ENCODE results near the gene PCDHA8.
"Not testable (repeated sequence)": the region's sequence is repeated elsewhere in the genome, so short reads cannot be mapped to it uniquely, and the experiment has no call there.

Gene PCDHA8

DNA sequence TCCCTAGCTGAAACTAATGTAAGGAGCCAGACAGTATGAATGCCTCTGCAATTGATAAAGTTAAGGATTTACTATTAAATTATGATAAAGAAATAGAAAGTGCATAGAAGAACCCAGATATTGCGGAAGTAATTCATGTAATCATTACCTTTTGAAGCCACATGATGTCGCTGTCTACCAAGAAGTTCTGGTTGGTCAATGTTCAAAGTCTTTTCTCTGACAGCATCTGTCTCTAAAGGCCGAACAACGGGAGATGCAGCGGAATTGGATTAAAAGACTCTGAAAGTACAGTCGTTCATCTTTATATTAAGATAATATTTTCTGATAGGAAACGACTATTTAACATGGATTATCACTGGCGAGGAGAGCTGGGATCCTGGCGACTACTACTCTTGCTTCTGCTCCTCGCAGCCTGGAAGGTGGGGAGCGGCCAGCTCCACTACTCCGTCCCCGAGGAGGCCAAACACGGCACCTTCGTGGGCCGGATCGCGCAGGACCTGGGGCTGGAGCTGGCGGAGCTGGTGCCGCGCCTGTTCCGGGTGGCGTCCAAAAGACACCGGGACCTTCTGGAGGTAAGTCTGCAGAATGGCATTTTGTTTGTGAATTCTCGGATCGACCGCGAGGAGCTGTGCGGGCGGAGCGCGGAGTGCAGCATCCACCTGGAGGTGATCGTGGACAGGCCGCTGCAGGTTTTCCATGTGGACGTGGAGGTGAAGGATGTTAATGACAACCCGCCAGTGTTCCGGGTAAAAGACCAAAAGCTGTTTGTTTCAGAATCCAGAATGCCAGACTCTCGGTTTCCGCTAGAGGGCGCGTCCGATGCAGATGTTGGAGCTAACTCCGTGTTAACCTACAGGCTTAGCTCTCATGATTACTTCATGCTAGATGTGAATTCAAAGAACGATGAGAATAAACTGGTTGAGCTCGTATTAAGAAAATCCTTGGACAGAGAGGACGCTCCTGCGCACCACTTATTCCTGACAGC is at the start of gene PCDHA8:
PCDHA8 (plus strand) TSS at position 210 of the 985 bp plus-strand sequence; CDS start at position 345, 135 bp downstream.
- DNase-seq: peak; percentile 40

- DNase-seq: peak; percentile 27
Observed at GRCh38 chr5:140794595-140795258, 46.3 kb upstream of the PCDHA8 start, which contains the start of gene PCDHA2. Gene PCDHA2, plus strand, starts transcription at chr5:140794852.

DNA sequence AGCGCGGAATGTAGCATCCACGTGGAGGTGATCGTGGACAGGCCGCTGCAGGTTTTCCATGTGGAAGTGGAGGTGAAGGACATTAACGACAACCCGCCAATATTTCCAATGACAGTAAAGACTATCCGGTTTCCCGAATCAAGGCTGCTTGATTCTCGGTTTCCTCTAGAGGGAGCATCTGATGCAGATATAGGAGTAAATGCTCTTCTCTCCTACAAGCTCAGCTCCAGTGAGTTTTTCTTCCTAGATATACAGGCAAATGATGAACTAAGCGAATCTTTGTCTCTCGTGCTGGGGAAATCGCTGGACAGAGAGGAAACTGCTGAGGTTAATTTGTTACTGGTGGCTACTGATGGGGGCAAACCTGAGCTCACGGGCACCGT is 45.7 kb upstream of the PCDHA8 start:
- peak; percentile 7 for DNase-seq

DNA sequence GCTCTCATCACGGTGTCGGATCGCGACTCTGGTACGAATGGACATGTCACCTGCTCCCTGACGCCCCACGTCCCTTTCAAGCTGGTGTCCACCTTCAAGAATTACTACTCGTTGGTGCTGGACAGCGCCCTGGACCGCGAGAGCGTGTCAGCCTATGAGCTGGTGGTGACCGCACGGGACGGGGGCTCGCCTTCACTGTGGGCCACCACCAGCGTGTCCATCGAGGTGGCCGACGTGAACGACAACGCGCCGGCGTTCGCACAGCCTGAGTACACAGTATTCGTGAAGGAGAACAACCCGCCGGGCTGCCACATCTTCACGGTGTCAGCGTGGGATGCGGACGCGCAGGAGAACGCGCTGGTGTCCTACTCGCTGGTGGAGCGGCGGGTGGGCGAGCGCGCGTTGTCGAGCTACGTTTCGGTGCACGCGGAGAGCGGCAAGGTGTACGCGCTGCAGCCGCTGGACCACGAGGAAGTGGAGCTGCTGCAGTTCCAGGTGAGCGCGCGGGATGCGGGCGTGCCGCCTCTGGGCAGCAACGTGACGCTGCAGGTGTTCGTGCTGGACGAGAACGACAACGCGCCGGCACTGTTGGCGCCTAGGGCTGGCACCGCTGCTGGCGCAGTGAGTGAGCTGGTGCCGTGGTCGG is 44.8 kb upstream of the PCDHA8 start:
- DNase-seq: not testable (repeated sequence)

- no peak for DNase-seq
Observed at GRCh38 chr5:140796718-140797095, 44.3 kb upstream of the PCDHA8 start.

DNA sequence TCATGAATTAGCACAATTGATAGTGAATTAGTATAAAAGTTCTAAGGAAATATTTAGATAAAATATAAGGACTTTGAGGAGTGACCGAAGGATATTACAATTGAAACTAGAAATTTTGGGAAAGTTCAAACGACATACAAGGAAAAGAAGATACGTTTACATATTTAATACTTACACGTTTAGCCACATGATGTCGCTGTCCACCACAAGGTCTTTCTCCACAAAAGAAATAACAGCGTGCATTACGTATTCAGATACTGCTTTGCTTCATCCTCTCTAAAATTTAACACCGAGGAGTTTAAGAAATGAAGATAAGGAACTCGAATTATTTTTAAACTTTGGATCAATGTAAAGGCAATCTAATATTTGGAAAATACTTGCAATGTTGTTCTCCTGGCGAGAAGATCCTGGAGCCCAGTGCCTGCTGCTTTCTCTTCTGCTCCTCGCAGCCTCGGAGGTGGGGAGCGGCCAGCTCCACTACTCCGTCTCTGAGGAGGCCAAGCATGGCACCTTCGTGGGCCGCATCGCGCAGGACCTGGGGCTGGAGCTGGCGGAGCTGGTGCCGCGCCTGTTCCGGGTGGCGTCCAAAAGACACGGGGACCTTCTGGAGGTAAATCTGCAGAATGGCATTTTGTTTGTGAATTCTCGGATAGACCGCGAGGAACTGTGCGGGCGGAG is 40.0 kb upstream of the PCDHA8 start, which contains the start of gene PCDHA3:
PCDHA3 (plus strand) TSS at position 242 of the 678 bp plus-strand sequence.
- peak; percentile 70 for DNase-seq

GRCh38 chr5:140801494-140801841 is 39.5 kb upstream of the PCDHA8 start:
- peak; percentile 46 for DNase-seq

DNA sequence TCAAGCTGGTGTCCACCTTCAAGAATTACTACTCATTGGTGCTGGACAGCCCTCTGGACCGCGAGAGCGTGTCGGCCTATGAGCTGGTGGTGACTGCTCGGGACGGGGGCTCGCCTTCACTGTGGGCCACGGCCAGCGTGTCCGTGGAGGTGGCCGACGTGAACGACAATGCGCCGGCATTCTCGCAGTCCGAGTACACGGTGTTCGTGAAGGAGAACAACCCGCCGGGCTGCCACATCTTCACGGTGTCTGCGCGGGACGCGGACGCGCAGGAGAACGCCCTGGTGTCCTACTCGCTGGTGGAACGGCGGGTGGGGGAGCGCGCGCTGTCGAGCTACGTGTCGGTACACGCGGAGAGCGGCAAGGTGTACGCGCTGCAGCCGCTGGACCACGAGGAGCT is 38.6 kb upstream of the PCDHA8 start:
- not testable (repeated sequence) for DNase-seq

- no peak for DNase-seq
Observed at GRCh38 chr5:140802781-140803271, 38.2 kb upstream of the PCDHA8 start.

DNA sequence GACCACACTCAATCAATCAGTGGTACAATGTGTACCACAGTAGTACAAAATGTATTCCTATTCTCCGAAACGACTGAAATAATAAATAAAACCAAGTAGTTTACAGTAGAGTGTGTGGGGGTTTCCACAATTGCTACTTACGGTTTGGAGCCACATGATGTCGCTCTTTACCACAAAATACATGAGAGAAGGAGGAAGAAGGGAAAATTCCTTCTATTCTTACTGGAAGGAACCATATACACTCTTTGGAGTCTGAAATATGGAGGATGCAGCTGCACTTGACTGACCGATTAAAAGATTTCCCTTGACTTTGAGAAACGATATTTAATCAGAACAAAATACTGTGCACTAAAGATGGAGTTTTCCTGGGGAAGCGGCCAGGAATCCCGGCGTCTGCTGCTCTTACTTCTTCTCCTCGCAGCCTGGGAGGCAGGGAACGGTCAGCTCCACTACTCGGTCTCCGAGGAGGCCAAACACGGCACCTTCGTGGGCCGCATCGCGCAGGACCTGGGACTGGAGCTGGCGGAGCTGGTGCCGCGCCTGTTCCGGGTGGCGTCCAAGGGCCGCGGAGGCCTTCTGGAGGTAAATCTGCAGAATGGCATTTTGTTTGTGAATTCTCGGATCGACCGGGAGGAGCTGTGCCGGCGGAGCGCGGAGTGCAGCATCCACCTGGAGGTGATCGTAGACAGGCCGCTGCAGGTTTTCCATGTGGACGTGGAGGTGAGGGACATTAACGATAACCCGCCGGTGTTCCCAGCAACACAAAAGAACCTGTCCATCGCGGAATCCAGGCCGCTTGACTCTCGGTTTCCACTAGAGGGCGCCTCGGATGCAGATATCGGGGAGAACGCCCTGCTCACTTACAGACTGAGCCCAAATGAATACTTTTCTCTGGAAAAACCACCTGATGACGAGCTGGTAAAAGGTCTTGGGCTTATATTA is 33.9 kb upstream of the PCDHA8 start, which contains the start of gene PCDHA4:
PCDHA4 (plus strand) TSS at position 235 of the 942 bp plus-strand sequence.
- DNase-seq: peak; percentile 52

DNA sequence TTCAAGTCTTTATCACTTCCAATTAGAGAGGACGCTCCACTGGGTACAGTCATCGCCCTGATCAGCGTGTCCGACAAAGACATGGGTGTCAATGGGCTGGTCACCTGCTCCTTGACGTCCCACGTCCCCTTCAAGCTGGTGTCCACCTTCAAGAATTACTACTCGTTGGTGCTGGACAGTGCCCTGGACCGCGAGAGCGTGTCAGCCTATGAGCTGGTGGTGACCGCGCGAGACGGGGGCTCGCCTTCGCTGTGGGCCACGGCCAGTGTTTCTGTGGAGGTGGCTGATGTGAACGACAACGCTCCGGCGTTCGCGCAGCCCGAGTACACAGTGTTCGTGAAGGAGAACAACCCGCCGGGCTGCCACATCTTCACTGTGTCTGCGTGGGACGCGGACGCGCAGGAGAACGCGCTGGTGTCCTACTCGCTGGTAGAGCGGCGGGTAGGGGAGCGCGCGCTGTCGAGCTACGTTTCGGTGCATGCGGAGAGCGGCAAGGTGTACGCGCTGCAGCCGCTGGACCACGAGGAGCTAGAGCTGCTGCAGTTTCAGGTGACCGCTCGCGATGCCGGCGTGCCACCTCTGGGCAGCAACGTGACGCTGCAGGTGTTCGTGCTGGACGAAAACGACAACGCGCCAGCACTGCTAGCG is 32.6 kb upstream of the PCDHA8 start:
- DNase-seq: not testable (repeated sequence)

DNA sequence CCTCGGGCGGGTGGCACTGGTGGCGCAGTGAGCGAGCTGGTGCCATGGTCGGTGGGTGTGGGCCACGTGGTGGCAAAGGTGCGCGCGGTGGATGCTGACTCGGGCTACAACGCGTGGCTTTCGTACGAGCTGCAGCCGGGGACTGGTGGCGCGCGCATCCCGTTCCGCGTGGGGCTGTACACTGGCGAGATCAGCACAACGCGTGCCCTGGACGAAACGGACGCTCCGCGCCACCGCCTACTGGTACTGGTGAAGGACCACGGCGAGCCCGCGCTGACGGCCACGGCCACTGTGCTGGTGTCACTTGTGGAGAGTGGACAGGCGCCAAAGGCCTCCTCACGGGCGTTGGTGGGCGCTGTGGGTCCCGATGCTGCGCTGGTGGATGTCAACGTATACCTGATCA is 32.1 kb upstream of the PCDHA8 start:
- DNase-seq: no peak

GRCh38 chr5:140821375-140822280 is 19.4 kb upstream of the PCDHA8 start, which contains the start of gene PCDHA5:
Gene PCDHA5, plus strand, starts transcription at chr5:140821613.
- peak; percentile 23 for DNase-seq

GRCh38 chr5:140822281-140822629 is 18.7 kb upstream of the PCDHA8 start:
- no peak for DNase-seq

DNA sequence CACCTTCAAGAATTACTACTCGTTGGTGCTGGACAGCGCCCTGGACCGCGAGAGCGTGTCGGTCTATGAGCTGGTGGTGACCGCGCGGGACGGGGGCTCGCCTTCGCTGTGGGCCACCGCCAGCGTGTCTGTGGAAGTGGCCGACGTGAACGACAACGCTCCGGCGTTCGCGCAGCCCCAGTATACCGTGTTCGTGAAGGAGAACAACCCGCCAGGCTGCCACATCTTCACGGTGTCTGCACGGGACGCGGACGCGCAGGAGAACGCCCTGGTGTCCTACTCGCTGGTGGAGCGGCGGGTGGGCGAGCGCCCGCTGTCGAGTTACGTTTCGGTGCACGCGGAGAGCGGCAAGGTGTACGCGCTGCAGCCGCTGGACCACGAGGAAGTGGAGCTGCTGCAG is 18.0 kb upstream of the PCDHA8 start:
- not testable (repeated sequence) for DNase-seq

GRCh38 chr5:140823475-140823874 is 17.5 kb upstream of the PCDHA8 start:
- DNase-seq: no peak

- no peak for DNase-seq
Observed at GRCh38 chr5:140827704-140828361, 13.2 kb upstream of the PCDHA8 start, which contains the start of gene PCDHA6. Gene PCDHA6, plus strand, starts transcription at chr5:140827960. Its CDS starts 132 bp downstream, at chr5:140828092.

GRCh38 chr5:140828362-140828737 is 12.6 kb upstream of the PCDHA8 start:
- no peak for DNase-seq
